GM12875 (cell line): ENCODE measurements around the gene DPT.

Experiments used
- H3K4me3 ChIP-seq: one replicate; pipeline ENCODE4 v1.5.1; 2011; ENCODE audit warnings: low read depth, low read length, control low read depth
- CTCF ChIP-seq: IDR thresholded peaks from 2 replicates; pipeline ENCODE4 v1.5.1; 2011; ENCODE audit warnings: low read depth, mild to moderate bottlenecking, control low read depth, inconsistent platforms, low read length, moderate library complexity, borderline replicate concordance; ENCODE audit not compliant: insufficient read depth

DPT gene

GRCh38 chr1:168692472-168692871 lies 36.5 kb downstream of the DPT start:
- no peak overlapping the region for H3K4me3 ChIP-seq
- TF ChIP-seq CTCF: no peak

DNA sequence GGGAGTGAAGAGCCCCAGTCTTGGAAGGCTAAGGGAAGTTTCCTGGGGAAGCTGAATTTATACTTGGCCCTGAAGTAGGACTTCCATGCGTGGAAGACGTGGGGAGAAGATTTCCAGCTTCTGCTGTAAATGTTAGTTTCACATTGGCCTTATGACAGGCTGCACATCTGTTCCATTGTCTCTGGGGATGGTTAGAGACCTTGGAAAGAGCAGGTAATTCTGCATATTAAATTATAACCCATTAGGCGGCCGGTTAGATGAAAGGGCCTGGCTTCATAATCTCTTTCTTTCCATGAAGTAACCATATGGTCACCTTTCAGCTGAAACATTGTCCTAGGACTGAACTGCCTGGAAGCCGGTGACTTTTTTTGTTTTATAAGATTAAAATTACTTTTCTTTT lies 37.5 kb downstream of the DPT start:
- H3K4me3 ChIP-seq: no peak overlapping the region
- no peak for TF ChIP-seq CTCF

GRCh38 chr1:168689726-168690602 lies 39.0 kb downstream of the DPT start:
- no peak overlapping the region for H3K4me3 ChIP-seq
- no peak for TF ChIP-seq CTCF

GRCh38 chr1:168689327-168689657 lies 39.7 kb downstream of the DPT start:
- no peak for TF ChIP-seq CTCF
- H3K4me3 ChIP-seq: no peak overlapping the region

- TF ChIP-seq CTCF: no peak
- H3K4me3 ChIP-seq: no peak overlapping the region
Measured at GRCh38 chr1:168688644-168689326, 40.2 kb downstream of the DPT start.

DNA sequence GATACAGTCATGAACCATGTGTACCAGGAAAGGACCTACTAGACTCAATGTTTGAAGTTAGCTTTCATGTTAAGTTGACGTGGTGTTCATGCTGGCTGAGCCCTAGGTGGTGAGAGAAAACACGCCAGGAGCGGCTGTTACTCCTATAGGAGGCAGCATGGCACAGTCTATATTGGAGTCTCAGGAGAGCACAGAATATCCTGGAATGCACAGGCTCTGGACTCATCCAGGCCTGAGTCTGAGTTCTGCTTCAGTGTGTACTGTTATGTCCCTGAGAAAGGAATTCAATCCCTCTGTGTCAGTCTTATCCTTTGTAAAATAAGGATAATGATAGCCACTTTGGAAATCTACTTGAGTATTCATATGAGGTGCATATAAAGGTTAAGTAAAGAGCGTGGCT lies 41.2 kb downstream of the DPT start:
- TF ChIP-seq CTCF: no peak
- H3K4me3 ChIP-seq: no peak overlapping the region

GRCh38 chr1:168686666-168687065 lies 42.3 kb downstream of the DPT start:
- TF ChIP-seq CTCF: no peak
- no peak overlapping the region for H3K4me3 ChIP-seq
